Measurements from ENCODE around the gene CXCL14.

DNA sequence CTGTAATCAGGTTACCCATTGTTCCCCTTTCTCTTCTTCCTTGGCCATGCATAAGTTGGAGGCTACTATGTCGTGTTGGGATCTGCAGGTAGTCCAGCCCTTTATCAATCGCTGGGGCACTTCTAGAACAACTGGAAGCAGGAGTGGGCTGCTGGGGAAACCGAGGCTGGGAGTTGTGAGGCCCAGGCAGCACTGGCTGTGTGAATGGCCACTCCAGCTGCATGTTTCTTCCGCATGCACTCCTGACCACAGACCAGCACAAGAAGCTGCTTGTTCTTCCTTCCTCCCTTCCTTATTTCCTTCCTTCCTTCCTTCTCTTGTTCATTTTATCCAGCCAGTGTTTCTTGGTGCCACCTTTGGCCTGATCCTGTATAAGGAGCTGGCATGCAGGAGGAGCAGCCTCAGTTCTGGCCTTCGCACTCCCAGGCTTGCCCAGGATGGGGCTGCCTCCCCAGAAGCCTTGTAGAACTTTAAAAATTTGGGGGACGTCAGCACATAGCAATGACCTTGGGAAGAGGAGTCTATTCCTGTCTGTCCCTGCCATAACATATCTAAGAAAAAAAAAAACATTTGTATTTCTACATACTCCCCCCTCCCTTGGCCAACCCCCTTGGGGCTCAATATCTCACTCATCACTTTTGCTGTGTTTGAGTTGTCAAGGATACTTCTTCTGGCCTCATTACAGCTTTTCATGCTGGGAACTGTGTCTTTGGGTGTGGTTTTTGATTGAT, 20.8 kb upstream of the CXCL14 start:
- TF ChIP-seq, protein P1, sequence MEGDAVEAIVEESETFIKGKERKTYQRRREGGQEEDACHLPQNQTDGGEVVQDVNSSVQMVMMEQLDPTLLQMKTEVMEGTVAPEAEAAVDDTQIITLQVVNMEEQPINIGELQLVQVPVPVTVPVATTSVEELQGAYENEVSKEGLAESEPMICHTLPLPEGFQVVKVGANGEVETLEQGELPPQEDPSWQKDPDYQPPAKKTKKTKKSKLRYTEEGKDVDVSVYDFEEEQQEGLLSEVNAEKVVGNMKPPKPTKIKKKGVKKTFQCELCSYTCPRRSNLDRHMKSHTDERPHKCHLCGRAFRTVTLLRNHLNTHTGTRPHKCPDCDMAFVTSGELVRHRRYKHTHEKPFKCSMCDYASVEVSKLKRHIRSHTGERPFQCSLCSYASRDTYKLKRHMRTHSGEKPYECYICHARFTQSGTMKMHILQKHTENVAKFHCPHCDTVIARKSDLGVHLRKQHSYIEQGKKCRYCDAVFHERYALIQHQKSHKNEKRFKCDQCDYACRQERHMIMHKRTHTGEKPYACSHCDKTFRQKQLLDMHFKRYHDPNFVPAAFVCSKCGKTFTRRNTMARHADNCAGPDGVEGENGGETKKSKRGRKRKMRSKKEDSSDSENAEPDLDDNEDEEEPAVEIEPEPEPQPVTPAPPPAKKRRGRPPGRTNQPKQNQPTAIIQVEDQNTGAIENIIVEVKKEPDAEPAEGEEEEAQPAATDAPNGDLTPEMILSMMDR (IDR thresholded peaks at IDR 0.05), result no peak
- TF ChIP-seq POLR2A (IDR thresholded peaks at IDR 0.05) (no peak), POLR2AphosphoS5 (IDR thresholded peaks at IDR 0.05; ENCODE audit: insufficient read depth in 1 of 2, low read depth in 1 of 2) (no peak)
